NCI-H345 treated with DMSO at 0.1 percent for 48 hours (cell line): Measurements from ENCODE around the gene CCL11.

Experiments used
- DNase-seq: peaks from one replicate; lab custom pipeline; 2025; ENCODE audit not compliant: unreplicated experiment; lab: John Stamatoyannopoulos, UW

Gene CCL11

GRCh38 chr17:34285286-34285792, at the start of gene CCL11:
CCL11 (plus strand) TSS chr17:34285742; CDS start chr17:34285809, 67 bp downstream.
- no peak for DNase-seq

GRCh38 chr17:34236281-34236892, 49.2 kb upstream of the CCL11 start:
- DNase-seq, result no peak

GRCh38 chr17:34237458-34237857, 48.1 kb upstream of the CCL11 start:
- DNase-seq, result no peak

- no peak for DNase-seq
These were observed 44.5 kb upstream of the CCL11 start for GRCh38 chr17:34241062-34241461.

GRCh38 chr17:34242587-34243363, 42.8 kb upstream of the CCL11 start:
- DNase-seq, result no peak

GRCh38 chr17:34243364-34244320, 41.9 kb upstream of the CCL11 start:
- DNase-seq, result no peak

- no peak for DNase-seq
These were observed 40.1 kb upstream of the CCL11 start for GRCh38 chr17:34245351-34245905.

- no peak for DNase-seq
These were observed 39.1 kb upstream of the CCL11 start for GRCh38 chr17:34246446-34246845.

GRCh38 chr17:34246881-34247280, 38.7 kb upstream of the CCL11 start:
- DNase-seq, result no peak

- DNase-seq, result no peak
These were observed 37.0 kb upstream of the CCL11 start for GRCh38 chr17:34248511-34249024.

- no peak for DNase-seq
These were observed 36.5 kb upstream of the CCL11 start for GRCh38 chr17:34249061-34249460.

GRCh38 chr17:34249478-34249877, 36.1 kb upstream of the CCL11 start:
- no peak for DNase-seq

- DNase-seq, result no peak
These were observed 34.4 kb upstream of the CCL11 start for GRCh38 chr17:34251186-34251585.

- DNase-seq, result no peak
These were observed 33.5 kb upstream of the CCL11 start for GRCh38 chr17:34252095-34252443.

- DNase-seq, result no peak
These were observed 33.0 kb upstream of the CCL11 start for GRCh38 chr17:34252444-34253138.

- no peak for DNase-seq
These were observed 32.4 kb upstream of the CCL11 start for GRCh38 chr17:34253139-34253525.

- no peak for DNase-seq
These were observed 31.4 kb upstream of the CCL11 start for GRCh38 chr17:34254146-34254545.

GRCh38 chr17:34254651-34255380, 30.7 kb upstream of the CCL11 start, which contains the start of gene CCL2:
CCL2 (plus strand) TSS chr17:34255285; CDS start chr17:34255350, 65 bp downstream.
- DNase-seq, result peak; percentile 5

GRCh38 chr17:34255381-34255732, 30.2 kb upstream of the CCL11 start:
- DNase-seq, result no peak

GRCh38 chr17:34255841-34256240, 29.7 kb upstream of the CCL11 start:
- no peak for DNase-seq
